Activated CD4-positive, CD25-positive, alpha-beta regulatory T cell treated with anti-CD3 and anti-CD28 coated beads, Interleukin-2, amount 50 U/mL, for 72 hours (primary cell): ENCODE data around the gene SANBR.
"Not testable (repeated sequence)": the region's sequence is repeated elsewhere in the genome, so short reads cannot be mapped to it uniquely, and the experiment has no call there.

Experiments used
- DNase-seq: peaks from one replicate; pipeline ENCODE4 v3.0.0; 2021

SANBR gene

GRCh38 chr2:61065714-61066709, at the start of gene SANBR:
Gene SANBR, plus strand, starts transcription at chr2:61065871. Its CDS starts 4,480 bp downstream, at chr2:61070351.
- peak; percentile 84 for DNase-seq

GRCh38 chr2:61015976-61016375, 49.7 kb upstream of the SANBR start:
- no peak for DNase-seq

GRCh38 chr2:61016392-61017002, 49.2 kb upstream of the SANBR start:
- DNase-seq = no peak

- peak; percentile 65 for DNase-seq
Observed at GRCh38 chr2:61017003-61017555, 48.6 kb upstream of the SANBR start.

- DNase-seq = no peak
Observed at GRCh38 chr2:61017556-61018317, 47.9 kb upstream of the SANBR start, which contains the start of the genes PEX13 and PUS10. Gene PEX13, plus strand, starts transcription at chr2:61017720. Its CDS starts 40 bp downstream, at chr2:61017760. Gene PUS10, minus strand, starts transcription at chr2:61018255. Its CDS starts 6,365 bp downstream, at chr2:61011890.

- DNase-seq = no peak
Observed at GRCh38 chr2:61018318-61018755, 47.3 kb upstream of the SANBR start.

GRCh38 chr2:61018798-61019197, 46.9 kb upstream of the SANBR start:
- no peak for DNase-seq

GRCh38 chr2:61021228-61021660, 44.4 kb upstream of the SANBR start:
- DNase-seq = no peak

- no peak for DNase-seq
Observed at GRCh38 chr2:61023670-61024069, 42.0 kb upstream of the SANBR start.

GRCh38 chr2:61029533-61029932, 36.1 kb upstream of the SANBR start:
- DNase-seq = no peak

- DNase-seq = not testable (repeated sequence)
Observed at GRCh38 chr2:61034592-61034991, 31.1 kb upstream of the SANBR start.

- DNase-seq = not testable (repeated sequence)
Observed at GRCh38 chr2:61036643-61037042, 29.0 kb upstream of the SANBR start.

- no peak for DNase-seq
Observed at GRCh38 chr2:61042807-61043206, 22.9 kb upstream of the SANBR start.

GRCh38 chr2:61044636-61045035, 21.0 kb upstream of the SANBR start:
- no peak for DNase-seq

- DNase-seq = no peak
Observed at GRCh38 chr2:61045226-61045625, 20.4 kb upstream of the SANBR start.

GRCh38 chr2:61045999-61046398, 19.7 kb upstream of the SANBR start:
- no peak for DNase-seq

- no peak for DNase-seq
Observed at GRCh38 chr2:61055557-61055956, 10.1 kb upstream of the SANBR start.

GRCh38 chr2:61057562-61057961, 8.1 kb upstream of the SANBR start:
- no peak for DNase-seq

GRCh38 chr2:61059382-61059781, 6.3 kb upstream of the SANBR start:
- no peak for DNase-seq

- no peak for DNase-seq
Observed at GRCh38 chr2:61074100-61074499, 8.4 kb downstream of the SANBR start.

GRCh38 chr2:61085883-61086282, 20.2 kb downstream of the SANBR start:
- DNase-seq = no peak

- no peak for DNase-seq
Observed at GRCh38 chr2:61089797-61090196, 24.1 kb downstream of the SANBR start.
